GM23248 (cell line): Measurements from ENCODE around the gene BPIFB6. TPM values are rescaled to one million over a fixed set of nuclear protein-coding genes. Genes with fewer than 3 reads are reported as not detected.
A peak's percentile ranks its signal among the peaks of the same experiment; 100 is the strongest.

Source experiments
- DNase-seq: peaks from one replicate; pipeline ENCODE4 v3.0.0-alpha.2; 2015
- H2AFZ ChIP-seq: fragments of 200-600 bp; sonication (generic); 2 replicates; pipeline ENCODE4 v1.6.1; 2016; ENCODE audit warnings: antibody characterized with exemption
- H3F3A ChIP-seq: fragments of 200-600 bp; sonication (generic); 2 replicates; pipeline ENCODE4 v1.6.1; 2016; ENCODE audit warnings: mild to moderate bottlenecking, antibody characterized with exemption, mixed run types; ENCODE audit not compliant: insufficient read depth
- H3K27ac ChIP-seq: fragments of 200-600 bp; sonication (generic); 2 replicates; pipeline ENCODE4 v1.5.1; 2016; ENCODE audit warnings: mild to moderate bottlenecking
- H3K27me3 ChIP-seq: fragments of 200-600 bp; sonication (generic); replicated peaks from 2 replicates; pipeline ENCODE4 v1.6.1; 2016; ENCODE audit warnings: mild to moderate bottlenecking; ENCODE audit not compliant: insufficient read depth
- H3K36me3 ChIP-seq: fragments of 200-600 bp; sonication (generic); 2 replicates; pipeline ENCODE4 v1.6.1; 2016; ENCODE audit warnings: low read depth, mild to moderate bottlenecking
- H3K4me1 ChIP-seq: fragments of 200-600 bp; sonication (generic); 2 replicates; pipeline ENCODE4 v1.6.1; 2016; ENCODE audit warnings: mild to moderate bottlenecking; ENCODE audit not compliant: insufficient read depth
- H3K4me2 ChIP-seq: fragments of 200-600 bp; sonication (generic); one replicate; pipeline ENCODE4 v1.6.1; 2016; ENCODE audit warnings: mild to moderate bottlenecking; ENCODE audit not compliant: unreplicated experiment
- H3K4me3 ChIP-seq: fragments of 200-600 bp; sonication (generic); 2 replicates; pipeline ENCODE4 v1.5.1; 2016; ENCODE audit warnings: mild to moderate bottlenecking
- H3K79me2 ChIP-seq: fragments of 200-600 bp; sonication (generic); 2 replicates; pipeline ENCODE4 v1.6.1; 2016; ENCODE audit warnings: mild to moderate bottlenecking; ENCODE audit not compliant: insufficient read depth
- H3K9ac ChIP-seq: fragments of 200-600 bp; sonication (generic); 2 replicates; pipeline ENCODE4 v1.6.1; 2016; ENCODE audit warnings: mild to moderate bottlenecking
- H3K9me2 ChIP-seq: fragments of 200-600 bp; sonication (generic); 2 replicates; pipeline ENCODE4 v1.6.1; 2016; ENCODE audit warnings: mixed run types, mild to moderate bottlenecking, moderate library complexity; ENCODE audit not compliant: insufficient read depth
- H3K9me3 ChIP-seq: fragments of 200-600 bp; sonication (generic); one replicate; pipeline ENCODE4 v1.6.1; 2017; ENCODE audit warnings: low read depth
- H4K20me1 ChIP-seq: fragments of 200-600 bp; sonication (generic); 2 replicates; pipeline ENCODE4 v1.6.0; 2016; ENCODE audit not compliant: insufficient read depth
- EZH2 ChIP-seq: fragments of 200-600 bp; sonication (generic); IDR thresholded peaks from 2 replicates; pipeline ENCODE4 v1.6.1; 2018; ENCODE audit warnings: antibody characterized with exemption, mild to moderate bottlenecking; ENCODE audit not compliant: insufficient read depth, poor library complexity, severe bottlenecking
- EZH2phosphoT487 ChIP-seq: fragments of 200-600 bp; sonication (generic); IDR thresholded peaks from 2 replicates; pipeline ENCODE4 v1.6.1; 2018; ENCODE audit warnings: antibody characterized with exemption, moderate library complexity, mild to moderate bottlenecking, low read depth; ENCODE audit not compliant: insufficient read depth
- WGBS, 2 experiments: methylation state at CpG; one replicate each; pipeline ENCODE4 v1.1.6; 2015 to 2017; ENCODE audit warnings: low lambda C conversion rate in 2 of 2, low coverage in 1 of 2; ENCODE audit errors: missing lambda C conversion rate in 2 of 2; 5-methylcytosine and 5-hydroxymethylcytosine counted together
- in situ Hi-C: fragments of 300-500 bp; cut with MboI; formaldehyde crosslinking; loops from 2 replicates; pipeline ENCODE4 v1.15.0; 2020
- polyA plus RNA-seq: library from polyadenylated mRNA; unstranded; fragments of >200 nt; fragmentation: Nextera tagmentation; extraction: Ambion mirVana; gene quantifications from 2 replicates; pipeline ENCODE4 v1.2.1, GENCODE V29; 2016
- total RNA-seq: library from RNA; depleted of rRNA; stranded (reverse); fragments of >200 nt; shearing (Covaris generic); gene quantifications from 2 replicates; pipeline ENCODE4 v1.2.3, GENCODE V29; 2014; rRNA removed

Gene BPIFB6
- total RNA-seq (not detected in 2 replicates), polyA plus RNA-seq (not detected in 2 replicates)

DNA sequence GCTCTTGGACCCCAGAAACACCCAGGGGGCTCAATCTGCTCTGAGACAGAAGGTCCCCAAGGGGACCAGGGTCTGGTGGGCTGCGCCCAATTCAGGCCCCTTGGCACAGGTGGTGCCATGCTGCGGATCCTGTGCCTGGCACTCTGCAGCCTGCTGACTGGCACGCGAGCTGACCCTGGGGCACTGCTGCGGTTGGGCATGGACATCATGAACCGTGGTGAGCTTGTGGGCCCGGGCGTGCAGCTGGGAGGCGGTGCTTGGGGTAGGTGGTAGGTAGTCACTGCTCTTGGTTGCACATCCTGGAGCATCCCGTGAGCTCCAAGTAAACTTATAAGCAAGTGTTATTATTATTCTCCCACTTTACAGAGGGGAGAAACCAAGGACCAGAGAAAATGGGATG is at the start of gene BPIFB6:
Gene BPIFB6 (plus strand): TSS at position 118 of the 400 bp plus-strand sequence. CDS start 0 bp downstream, at position 118.
- Histone ChIP-seq H3F3A (no peaks in the 10 kb centered on the region), H3K27ac (no peak within 1 kb of the TSS), H3K9ac (no peak within 1 kb of the TSS), H3K4me3 (no peak within 1 kb of the TSS), H3K36me3 (no peaks in the 10 kb centered on the region), H4K20me1 (no peaks in the 10 kb centered on the region), H3K9me3 (no peaks in the 10 kb centered on the region), H3K79me2 (no peaks in the 10 kb centered on the region), H2AFZ (no peak within 1 kb of the TSS), H3K4me1 (no peaks in the 10 kb centered on the region), H3K9me2 (no peaks in the 10 kb centered on the region), H3K27me3 (no peaks in the 10 kb centered on the region; the same call in 1 of the 2 replicates), H3K4me2 (no peak within 1 kb of the TSS)
- WGBS, 2 experiments = 65 to 66% methylated on average over 10 of the region's 10 CpGs
- DNase-seq = no peak
- in situ Hi-C loops = no loop called here
- TF ChIP-seq EZH2phosphoT487 (no peak), EZH2 (no peak)

GRCh38 chr20:32982617-32983458 is 48.6 kb upstream of the BPIFB6 start:
- H3K4me3 ChIP-seq = no peak overlapping the region
- H2AFZ ChIP-seq = no peak overlapping the region
- no peaks in the 10 kb centered on the region for H3F3A ChIP-seq
- H3K4me1 ChIP-seq = no peaks in the 10 kb centered on the region
- H3K27ac ChIP-seq = no peak overlapping the region
- H3K4me2 ChIP-seq = no peak overlapping the region
- H3K36me3 ChIP-seq = no peaks in the 10 kb centered on the region
- WGBS, 2 experiments = 45 to 46% methylated on average over 10 of the region's 10 CpGs
- no peaks in the 10 kb centered on the region for H3K79me2 ChIP-seq
- H3K9me3 ChIP-seq = no peaks in the 10 kb centered on the region
- no peak for TF ChIP-seq EZH2phosphoT487
- TF ChIP-seq EZH2 = no peak
- H3K9ac ChIP-seq = no peak overlapping the region
- no peaks in the 10 kb centered on the region for H4K20me1 ChIP-seq
- in situ Hi-C loops = no loop called here
- H3K27me3 ChIP-seq = no peaks in the 10 kb centered on the region; the same call in 1 of the 2 replicates
- DNase-seq = no peak
- no peaks in the 10 kb centered on the region for H3K9me2 ChIP-seq

GRCh38 chr20:32983459-32984112 is 47.9 kb upstream of the BPIFB6 start:
- no peaks in the 10 kb centered on the region; the same call in 1 of the 2 replicates for H3K27me3 ChIP-seq
- H2AFZ ChIP-seq = no peak overlapping the region
- in situ Hi-C loops = no loop called here
- no peaks in the 10 kb centered on the region for H3K9me3 ChIP-seq
- DNase-seq = no peak
- TF ChIP-seq EZH2 = no peak
- no peak for TF ChIP-seq EZH2phosphoT487
- no peaks in the 10 kb centered on the region for H3K36me3 ChIP-seq
- no peaks in the 10 kb centered on the region for H3K4me1 ChIP-seq
- no peak overlapping the region for H3K9ac ChIP-seq
- no peaks in the 10 kb centered on the region for H3F3A ChIP-seq
- H3K4me3 ChIP-seq = no peak overlapping the region
- no peak overlapping the region for H3K27ac ChIP-seq
- no peak overlapping the region for H3K4me2 ChIP-seq
- WGBS, 2 experiments = 52 to 60% methylated on average over 12 of the region's 12 CpGs
- no peaks in the 10 kb centered on the region for H3K79me2 ChIP-seq
- H3K9me2 ChIP-seq = no peaks in the 10 kb centered on the region
- H4K20me1 ChIP-seq = no peaks in the 10 kb centered on the region

DNA sequence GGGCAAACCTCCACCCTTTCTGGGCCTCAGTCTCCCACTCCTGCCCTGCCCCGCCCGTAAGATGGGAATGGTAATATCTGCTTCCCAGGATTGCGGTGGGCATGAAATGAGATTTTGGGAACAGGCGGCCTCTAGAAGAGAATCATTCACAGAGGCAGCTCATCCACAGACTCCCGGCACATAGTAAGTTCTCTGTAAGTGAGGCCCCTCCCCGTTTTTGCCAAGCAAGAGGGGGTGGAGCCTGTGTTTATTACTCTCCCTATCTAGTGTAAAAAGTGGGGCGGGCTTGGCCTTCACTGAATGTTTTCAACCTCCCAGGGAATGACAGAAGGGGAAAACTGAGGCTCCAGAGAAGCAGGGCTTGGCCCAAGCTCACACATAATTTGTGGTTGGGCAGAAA is 47.3 kb upstream of the BPIFB6 start:
- Histone ChIP-seq H3K27ac (no peak overlapping the region), H3K4me1 (no peaks in the 10 kb centered on the region), H3K4me2 (no peak overlapping the region), H3K27me3 (no peaks in the 10 kb centered on the region; the same call in 1 of the 2 replicates), H3K4me3 (no peak overlapping the region), H3F3A (no peaks in the 10 kb centered on the region), H3K9me2 (no peaks in the 10 kb centered on the region), H3K36me3 (no peaks in the 10 kb centered on the region), H3K9ac (no peak overlapping the region), H3K79me2 (no peaks in the 10 kb centered on the region), H3K9me3 (no peaks in the 10 kb centered on the region), H4K20me1 (no peaks in the 10 kb centered on the region), H2AFZ (no peak overlapping the region)
- in situ Hi-C loops = no loop called here
- TF ChIP-seq EZH2 (no peak), EZH2phosphoT487 (no peak)
- peak; percentile 18 for DNase-seq
- 45 to 46% methylated on average over 7 of the region's 7 CpGs for WGBS, 2 experiments
